GM12873 (cell line): Measurements from ENCODE around the gene ZCCHC7.

ENCODE experiments used
- CTCF ChIP-seq: IDR thresholded peaks from 2 replicates; pipeline ENCODE4 v1.5.1; 2012; ENCODE audit warnings: low read depth, mild to moderate bottlenecking, moderate library complexity, low read length, control low read depth; ENCODE audit not compliant: insufficient read depth; ENCODE audit errors: missing control alignments

Gene ZCCHC7

GRCh38 chr9:37350486-37351190 lies 230.3 kb downstream of the ZCCHC7 start:
- no peak for TF ChIP-seq CTCF

- no peak for TF ChIP-seq CTCF
Observed at GRCh38 chr9:37353791-37354190, 233.4 kb downstream of the ZCCHC7 start.

GRCh38 chr9:37362430-37362829 lies 242.1 kb downstream of the ZCCHC7 start:
- no peak for TF ChIP-seq CTCF

- no peak for TF ChIP-seq CTCF
Observed at GRCh38 chr9:37363124-37363523, 242.8 kb downstream of the ZCCHC7 start.

- no peak for TF ChIP-seq CTCF
Observed at GRCh38 chr9:37364136-37364535, 243.8 kb downstream of the ZCCHC7 start.

GRCh38 chr9:37364751-37365360 lies 244.5 kb downstream of the ZCCHC7 start:
- TF ChIP-seq CTCF, result peak; percentile 73

GRCh38 chr9:37369671-37370070 lies 249.3 kb downstream of the ZCCHC7 start:
- TF ChIP-seq CTCF, result no peak
